ENCODE data around the gene KCNQ5.

- TF ChIP-seq, protein P1, sequence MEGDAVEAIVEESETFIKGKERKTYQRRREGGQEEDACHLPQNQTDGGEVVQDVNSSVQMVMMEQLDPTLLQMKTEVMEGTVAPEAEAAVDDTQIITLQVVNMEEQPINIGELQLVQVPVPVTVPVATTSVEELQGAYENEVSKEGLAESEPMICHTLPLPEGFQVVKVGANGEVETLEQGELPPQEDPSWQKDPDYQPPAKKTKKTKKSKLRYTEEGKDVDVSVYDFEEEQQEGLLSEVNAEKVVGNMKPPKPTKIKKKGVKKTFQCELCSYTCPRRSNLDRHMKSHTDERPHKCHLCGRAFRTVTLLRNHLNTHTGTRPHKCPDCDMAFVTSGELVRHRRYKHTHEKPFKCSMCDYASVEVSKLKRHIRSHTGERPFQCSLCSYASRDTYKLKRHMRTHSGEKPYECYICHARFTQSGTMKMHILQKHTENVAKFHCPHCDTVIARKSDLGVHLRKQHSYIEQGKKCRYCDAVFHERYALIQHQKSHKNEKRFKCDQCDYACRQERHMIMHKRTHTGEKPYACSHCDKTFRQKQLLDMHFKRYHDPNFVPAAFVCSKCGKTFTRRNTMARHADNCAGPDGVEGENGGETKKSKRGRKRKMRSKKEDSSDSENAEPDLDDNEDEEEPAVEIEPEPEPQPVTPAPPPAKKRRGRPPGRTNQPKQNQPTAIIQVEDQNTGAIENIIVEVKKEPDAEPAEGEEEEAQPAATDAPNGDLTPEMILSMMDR (IDR thresholded peaks at IDR 0.05) = no peak
- TF ChIP-seq POLR2AphosphoS5 (IDR thresholded peaks at IDR 0.05) (no peak), POLR2A (IDR thresholded peaks at IDR 0.05) (no peak)
These were observed 487.8 kb downstream of the KCNQ5 start for GRCh38 chr6:73109659-73110058.
